ENCODE results near the gene OXSR1. TPM values are rescaled to one million over a fixed set of nuclear protein-coding genes. Genes with fewer than 3 reads are reported as not detected.
"Not testable (repeated sequence)": the region's sequence is repeated elsewhere in the genome, so short reads cannot be mapped to it uniquely, and the experiment has no call there.

The OXSR1 gene
- polyA plus RNA-seq, 3 donors: 7.3 to 17.7 (median 11.0) TPM

GRCh38 chr3:38126121-38126892 lies 39.0 kb upstream of the OXSR1 start:
- no peak overlapping the region for H3K27ac ChIP-seq (ENCODE audit: low read depth, low read length)
- 89 to 96% (median 95%) methylated on average over 6 of the region's 6 CpGs for WGBS, 3 donors

DNA sequence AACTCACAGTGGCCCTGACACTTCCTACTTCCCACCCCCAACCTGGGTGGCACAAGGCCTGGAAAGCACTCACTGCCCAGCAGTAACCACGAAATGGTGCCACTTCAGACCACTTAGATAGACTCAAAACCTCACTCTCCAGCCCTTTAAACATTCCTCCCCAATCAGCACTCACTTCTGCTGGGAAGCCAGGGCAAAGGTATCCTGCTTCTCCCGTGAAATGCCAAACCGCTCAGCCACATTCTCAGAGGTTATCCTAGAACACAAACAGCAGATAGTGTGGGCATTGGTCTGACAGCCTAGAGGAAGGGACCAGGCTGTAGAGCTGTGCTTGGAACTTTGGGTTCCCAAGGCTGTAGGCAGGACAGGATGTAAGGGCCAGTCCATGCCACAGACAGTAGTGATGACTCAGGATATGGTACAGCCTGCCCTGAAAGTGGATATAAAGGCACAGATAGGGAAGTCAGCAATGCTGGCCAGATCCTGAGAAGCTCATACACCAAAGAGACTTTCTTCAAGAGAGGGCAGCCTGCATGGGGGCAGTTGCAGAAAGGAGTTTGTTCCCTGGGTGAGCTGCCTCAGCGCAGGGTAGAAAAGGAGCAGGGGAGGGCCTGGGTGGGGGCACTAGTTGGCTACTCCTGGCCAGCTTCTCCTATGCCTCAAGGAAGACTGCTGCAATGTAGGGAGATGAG lies 37.6 kb upstream of the OXSR1 start:
- WGBS, 3 donors: 93 to 96% (median 94%) methylated on average over 4 of the region's 4 CpGs
- no peak overlapping the region for H3K27ac ChIP-seq (ENCODE audit: low read depth, low read length)

- WGBS, 3 donors: 94 to 100% (median 96%) methylated on average over 1 of the region's 1 CpG
- no peak overlapping the region for H3K27ac ChIP-seq (ENCODE audit: low read depth, low read length)
Measured at GRCh38 chr3:38128303-38128655, 37.1 kb upstream of the OXSR1 start.

DNA sequence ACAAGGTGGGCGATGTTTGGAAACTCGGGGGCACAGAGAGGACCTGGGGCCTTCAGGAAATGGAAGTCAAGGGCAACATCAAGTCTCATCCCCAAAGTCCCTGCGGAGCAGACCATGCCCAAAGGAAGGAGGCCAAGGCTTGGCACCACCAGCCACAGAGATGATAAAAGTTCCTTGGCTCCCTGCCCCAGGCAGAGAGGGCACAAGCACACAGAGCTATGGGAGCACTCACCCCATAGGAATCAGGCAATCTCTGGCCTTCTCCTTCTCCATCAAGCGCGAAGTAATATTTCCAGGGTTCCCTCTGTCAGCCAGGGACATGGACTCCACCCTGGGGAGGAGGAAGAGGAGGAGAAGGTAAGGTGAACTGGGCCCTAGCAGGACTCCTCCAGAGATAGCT lies 36.3 kb upstream of the OXSR1 start:
- WGBS, 3 donors: 87 to 97% (median 89%) methylated on average over 5 of the region's 5 CpGs
- no peak overlapping the region for H3K27ac ChIP-seq (ENCODE audit: low read depth, low read length)

DNA sequence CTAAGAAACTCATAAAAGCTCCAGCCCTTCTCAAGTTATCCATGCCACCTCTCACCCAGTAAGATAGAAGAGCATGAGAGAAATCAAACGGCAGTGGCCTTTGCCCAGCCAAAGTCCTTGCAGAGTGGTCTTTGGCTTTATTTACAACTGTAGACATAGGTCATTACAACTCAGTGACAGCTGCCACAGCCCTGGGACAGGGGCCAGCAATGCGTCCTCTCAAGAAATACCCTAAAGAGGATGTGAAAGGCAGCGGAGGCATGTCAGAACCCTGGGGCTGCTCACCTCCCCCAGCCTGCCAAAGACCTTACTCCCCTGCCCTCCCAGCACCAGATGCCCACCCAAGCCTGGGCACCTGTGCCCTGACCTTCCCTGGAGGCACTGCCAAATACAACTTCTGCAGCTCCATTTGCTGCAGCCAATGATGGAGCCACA lies 34.7 kb upstream of the OXSR1 start:
- 61 to 78% (median 70%) methylated on average over 3 of the region's 3 CpGs for WGBS, 3 donors
- H3K27ac ChIP-seq (ENCODE audit: low read depth, low read length): no peak overlapping the region

GRCh38 chr3:38131621-38132369 lies 33.5 kb upstream of the OXSR1 start:
- H3K27ac ChIP-seq (ENCODE audit: low read depth, low read length): no peak overlapping the region
- 67 to 76% (median 72%) methylated on average over 6 of the region's 6 CpGs for WGBS, 3 donors

- 59 to 99% (median 94%) methylated on average over 3 of the region's 3 CpGs for WGBS, 3 donors
- no peak overlapping the region for H3K27ac ChIP-seq (ENCODE audit: low read depth, low read length)
Measured at GRCh38 chr3:38133209-38133556, 32.2 kb upstream of the OXSR1 start.

GRCh38 chr3:38133557-38134405 lies 31.6 kb upstream of the OXSR1 start:
- no peak overlapping the region for H3K27ac ChIP-seq (ENCODE audit: low read depth, low read length)
- WGBS, 3 donors: 62 to 91% (median 83%) methylated on average over 10 of the region's 10 CpGs

DNA sequence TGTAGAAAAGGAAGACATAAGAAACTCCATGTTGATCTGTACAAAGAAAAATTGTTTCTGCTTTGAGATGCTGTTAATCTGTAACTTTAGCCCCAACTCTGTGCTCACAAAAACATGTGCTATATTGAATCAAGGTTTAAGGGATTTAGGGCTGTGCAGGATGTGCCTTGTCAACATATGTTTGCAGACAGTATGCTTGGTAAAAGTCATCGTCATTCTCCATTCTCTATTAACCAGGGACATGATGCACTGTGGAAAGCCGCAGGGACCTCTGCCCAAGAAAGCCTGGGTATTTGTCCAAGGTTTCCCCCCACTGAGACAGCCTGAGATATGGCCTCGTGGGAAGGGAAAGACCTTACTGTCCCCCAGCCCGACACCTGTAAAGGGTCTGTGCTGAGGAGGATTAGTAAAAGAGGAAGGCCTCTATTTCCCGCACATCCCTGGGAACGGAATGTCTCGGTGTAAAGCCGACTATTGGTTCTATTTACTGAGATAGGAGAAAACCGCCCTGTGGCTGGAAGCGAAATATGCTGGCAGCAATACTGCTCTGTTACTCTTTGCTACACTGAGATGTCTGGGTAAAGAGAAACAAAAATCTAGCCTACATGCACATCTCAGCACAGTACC lies 30.7 kb upstream of the OXSR1 start:
- WGBS, 3 donors: 55 to 93% (median 89%) methylated on average over 10 of the region's 10 CpGs
- not testable (repeated sequence) for H3K27ac ChIP-seq (ENCODE audit: low read depth, low read length)

GRCh38 chr3:38135621-38136277 lies 29.6 kb upstream of the OXSR1 start:
- not testable (repeated sequence) for H3K27ac ChIP-seq (ENCODE audit: low read depth, low read length)
- WGBS, 3 donors: 35 to 59% (median 49%) methylated on average over 10 of the region's 10 CpGs

GRCh38 chr3:38136393-38136776 lies 29.0 kb upstream of the OXSR1 start:
- WGBS, 3 donors: 1% methylated on average over 19 to 20 of the region's 20 CpGs
- H3K27ac ChIP-seq (ENCODE audit: low read depth, low read length): no peak overlapping the region

- H3K27ac ChIP-seq (ENCODE audit: low read depth, low read length): peak within 1 kb of the TSS; percentile 22
- WGBS, 3 donors: 0 to 1% (median 0%) methylated on average over 57 to 66 of the region's 66 CpGs
Measured at GRCh38 chr3:38136777-38137614, 28.3 kb upstream of the OXSR1 start, which contains the start of gene ACAA1. Gene ACAA1, minus strand, starts transcription at chr3:38137127. Its CDS starts 92 bp downstream, at chr3:38137035.

GRCh38 chr3:38137615-38138348 lies 27.6 kb upstream of the OXSR1 start:
- 9 to 14% (median 13%) methylated on average over 22 of the region's 22 CpGs for WGBS, 3 donors
- peak overlapping the region; percentile 22 for H3K27ac ChIP-seq (ENCODE audit: low read depth, low read length)

DNA sequence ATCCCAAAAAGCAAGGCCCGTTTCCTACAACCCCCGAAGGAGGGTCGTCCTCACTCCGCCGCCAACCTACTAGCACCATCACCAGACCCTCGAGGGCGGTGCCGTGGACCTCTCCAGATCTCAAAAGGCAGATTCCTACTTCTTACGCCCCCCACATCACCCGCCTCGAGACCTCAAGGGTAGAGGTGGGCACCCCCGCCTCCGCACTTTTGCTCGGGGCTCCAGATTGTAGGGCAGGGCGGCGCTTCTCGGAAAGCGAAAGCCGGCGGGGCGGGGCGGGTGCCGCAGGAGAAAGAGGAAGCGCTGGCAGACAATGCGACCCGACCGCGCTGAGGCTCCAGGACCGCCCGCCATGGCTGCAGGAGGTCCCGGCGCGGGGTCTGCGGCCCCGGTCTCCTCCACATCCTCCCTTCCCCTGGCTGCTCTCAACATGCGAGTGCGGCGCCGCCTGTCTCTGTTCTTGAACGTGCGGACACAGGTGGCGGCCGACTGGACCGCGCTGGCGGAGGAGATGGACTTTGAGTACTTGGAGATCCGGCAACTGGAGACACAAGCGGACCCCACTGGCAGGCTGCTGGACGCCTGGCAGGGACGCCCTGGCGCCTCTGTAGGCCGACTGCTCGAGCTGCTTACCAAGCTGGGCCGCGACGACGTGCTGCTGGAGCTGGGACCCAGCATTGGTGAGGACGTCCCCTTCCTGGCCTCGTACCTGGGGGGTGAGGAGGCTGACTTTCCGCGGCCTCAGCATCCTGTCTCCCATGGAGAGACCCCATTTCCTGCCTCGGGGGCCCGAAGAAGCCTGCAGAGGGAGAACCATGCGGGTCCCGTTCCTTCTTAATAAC lies 26.8 kb upstream of the OXSR1 start, which contains the start of gene MYD88:
Gene MYD88, plus strand, starts transcription at position 313 of the 842 bp plus-strand sequence. Its CDS starts 40 bp downstream, at position 353.
- WGBS, 3 donors: 0 to 3% (median 1%) methylated on average over 52 to 65 of the region's 65 CpGs
- peak within 1 kb of the TSS; percentile 22 for H3K27ac ChIP-seq (ENCODE audit: low read depth, low read length)

- no peak overlapping the region for H3K27ac ChIP-seq (ENCODE audit: low read depth, low read length)
- 3 to 10% (median 3%) methylated on average over 8 of the region's 8 CpGs for WGBS, 3 donors
Measured at GRCh38 chr3:38139191-38139590, 26.1 kb upstream of the OXSR1 start.
